ENCODE data around the gene ENPP7. TPM values are rescaled to one million over a fixed set of nuclear protein-coding genes. Genes with fewer than 3 reads are reported as not detected.
A peak's percentile ranks its signal among the peaks of the same experiment; 100 is the strongest.

Gene ENPP7
- total and polyA plus RNA-seq, 8 donors: 5.0 TPM; not detected in 7

GRCh38 chr17:79791735-79792161 is 61.0 kb downstream of the ENPP7 start:
- Histone ChIP-seq H3K36me3 (peaks cover 0 to 9% (median 6%) of the 10 kb centered on the region in 4 donors), H3K27me3 (peaks cover 34 to 87% (median 50%) of the 10 kb centered on the region in 3 donors), H3K4me3 (peak overlapping the region in 1 of 4 donors; percentile 10), H3K4me1 (peaks cover 31 to 61% (median 47%) of the 10 kb centered on the region in 4 donors), H3K27ac (no peak overlapping the region), H3K9me3 (no peaks in the 10 kb centered on the region)
- intact Hi-C loops (cut with DNase I; ENCODE audit: low total_unique reads): no loop called here
- WGBS, 5 donors: 6 to 14% (median 7%) methylated on average over 10 to 26 of the region's 26 CpGs
- TF ChIP-seq POLR2A (IDR thresholded peaks at IDR 0.05) (no peak), CTCF (IDR thresholded peaks at IDR 0.05) (no peak), POLR2AphosphoS5 (IDR thresholded peaks at IDR 0.05) (no peak), EP300 (IDR thresholded peaks at IDR 0.05) (no peak)
- no peak for DNase-seq

Small RNA genes within 50 kb of the gene (small RNA-seq; reads per million reads assigned to genes)
- 0 to 0.30 (median 0) reads per million in 4 donors for gene MIR4739

Other genes starting within 250 kb of the ENPP7 start
- gene RBFOX3, start 119.9 kb upstream of the ENPP7 start, total RNA-seq: 1 to 10 TPM in 1 of 5 donors, not detected in 4; 7.6 TPM
- 1 to 10 TPM in 1 of 3 donors, not detected in 2; 1.2 TPM for gene RBFOX3, start 119.9 kb upstream of the ENPP7 start, polyA plus RNA-seq
- 1 to 10 TPM in 2 of 5 donors, under 1 TPM in 1, not detected in 2; under 0.01 to 1.3 (median 1.0) TPM for gene CBX2, start 47.2 kb downstream of the ENPP7 start, total RNA-seq
- 1 to 10 TPM in 1 of 3 donors, under 1 TPM in 1, not detected in 1; 0.93 to 1.2 TPM for gene CBX2, start 47.2 kb downstream of the ENPP7 start, polyA plus RNA-seq
- gene CBX8, start 66.1 kb downstream of the ENPP7 start, total RNA-seq: 100 to 1,000 TPM in 1 of 5 donors, 10 to 100 TPM in 1, 1 to 10 TPM in 1, not detected in 2; 2.8 to 140 (median 12.0) TPM
- 1 to 10 TPM in 2 of 3 donors, under 1 TPM in 1; 0.76 to 3.4 (median 1.4) TPM for gene CBX8, start 66.1 kb downstream of the ENPP7 start, polyA plus RNA-seq
- 1 to 10 TPM; 1.8 to 9.8 (median 7.8) TPM for gene CBX4, start 108.5 kb downstream of the ENPP7 start, total RNA-seq
- 10 to 100 TPM in 1 of 3 donors, 1 to 10 TPM in 2; 7.6 to 10.6 (median 9.3) TPM for gene CBX4, start 108.5 kb downstream of the ENPP7 start, polyA plus RNA-seq

Data from stomach (tissue), 9 donors.